SK-N-SH (cell line): ENCODE data around the gene MYO16.

Experiments
- MEF2A ChIP-seq: IDR thresholded peaks from 2 replicates; pipeline ENCODE4 v1.4.0; 2012; ENCODE audit warnings: low read depth, borderline replicate concordance
- NFIC ChIP-seq: IDR thresholded peaks from 2 replicates; pipeline ENCODE4 v1.4.0; 2012; ENCODE audit warnings: borderline replicate concordance
- SMC3 ChIP-seq: IDR thresholded peaks from 2 replicates; pipeline ENCODE4 v1.6.1; 2012; ENCODE audit warnings: low read depth, low read length, improper control_type of control experiment
- TCF12 ChIP-seq: IDR thresholded peaks from 2 replicates; pipeline ENCODE4 v1.4.0; 2012
- TF ChIP-seq, protein P1 (sequence below): fragments of 200-600 bp; sonication (generic); IDR thresholded peaks from 2 replicates; pipeline ENCODE4 v1.6.1; 2017; ENCODE audit warnings: antibody characterized with exemption, mild to moderate bottlenecking, moderate library complexity
- TF ChIP-seq, protein P2 (sequence below): IDR thresholded peaks from 2 replicates; pipeline ENCODE4 v1.4.0; 2012; ENCODE audit warnings: low read depth, borderline replicate concordance
- TF ChIP-seq, protein P3 (sequence below): IDR thresholded peaks from 2 replicates; pipeline ENCODE4 v1.4.0; 2012; ENCODE audit warnings: low read depth
- TF ChIP-seq, protein P4 (sequence below): IDR thresholded peaks from 2 replicates; pipeline ENCODE4 v1.6.1; 2012; ENCODE audit warnings: mild to moderate bottlenecking, low read depth, low read length, moderate library complexity

- TF ChIP-seq, protein P1, sequence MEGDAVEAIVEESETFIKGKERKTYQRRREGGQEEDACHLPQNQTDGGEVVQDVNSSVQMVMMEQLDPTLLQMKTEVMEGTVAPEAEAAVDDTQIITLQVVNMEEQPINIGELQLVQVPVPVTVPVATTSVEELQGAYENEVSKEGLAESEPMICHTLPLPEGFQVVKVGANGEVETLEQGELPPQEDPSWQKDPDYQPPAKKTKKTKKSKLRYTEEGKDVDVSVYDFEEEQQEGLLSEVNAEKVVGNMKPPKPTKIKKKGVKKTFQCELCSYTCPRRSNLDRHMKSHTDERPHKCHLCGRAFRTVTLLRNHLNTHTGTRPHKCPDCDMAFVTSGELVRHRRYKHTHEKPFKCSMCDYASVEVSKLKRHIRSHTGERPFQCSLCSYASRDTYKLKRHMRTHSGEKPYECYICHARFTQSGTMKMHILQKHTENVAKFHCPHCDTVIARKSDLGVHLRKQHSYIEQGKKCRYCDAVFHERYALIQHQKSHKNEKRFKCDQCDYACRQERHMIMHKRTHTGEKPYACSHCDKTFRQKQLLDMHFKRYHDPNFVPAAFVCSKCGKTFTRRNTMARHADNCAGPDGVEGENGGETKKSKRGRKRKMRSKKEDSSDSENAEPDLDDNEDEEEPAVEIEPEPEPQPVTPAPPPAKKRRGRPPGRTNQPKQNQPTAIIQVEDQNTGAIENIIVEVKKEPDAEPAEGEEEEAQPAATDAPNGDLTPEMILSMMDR, result no peak
- TF ChIP-seq TCF12 (peak; percentile 36; the same call in 1 of the 2 replicates), NFIC (peak; percentile 53; the same call in 1 of the 2 replicates), MEF2A (no peak), SMC3 (no peak)
- TF ChIP-seq, protein P2, sequence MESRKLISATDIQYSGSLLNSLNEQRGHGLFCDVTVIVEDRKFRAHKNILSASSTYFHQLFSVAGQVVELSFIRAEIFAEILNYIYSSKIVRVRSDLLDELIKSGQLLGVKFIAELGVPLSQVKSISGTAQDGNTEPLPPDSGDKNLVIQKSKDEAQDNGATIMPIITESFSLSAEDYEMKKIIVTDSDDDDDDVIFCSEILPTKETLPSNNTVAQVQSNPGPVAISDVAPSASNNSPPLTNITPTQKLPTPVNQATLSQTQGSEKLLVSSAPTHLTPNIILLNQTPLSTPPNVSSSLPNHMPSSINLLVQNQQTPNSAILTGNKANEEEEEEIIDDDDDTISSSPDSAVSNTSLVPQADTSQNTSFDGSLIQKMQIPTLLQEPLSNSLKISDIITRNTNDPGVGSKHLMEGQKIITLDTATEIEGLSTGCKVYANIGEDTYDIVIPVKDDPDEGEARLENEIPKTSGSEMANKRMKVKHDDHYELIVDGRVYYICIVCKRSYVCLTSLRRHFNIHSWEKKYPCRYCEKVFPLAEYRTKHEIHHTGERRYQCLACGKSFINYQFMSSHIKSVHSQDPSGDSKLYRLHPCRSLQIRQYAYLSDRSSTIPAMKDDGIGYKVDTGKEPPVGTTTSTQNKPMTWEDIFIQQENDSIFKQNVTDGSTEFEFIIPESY, result no peak
- TF ChIP-seq, protein P3, sequence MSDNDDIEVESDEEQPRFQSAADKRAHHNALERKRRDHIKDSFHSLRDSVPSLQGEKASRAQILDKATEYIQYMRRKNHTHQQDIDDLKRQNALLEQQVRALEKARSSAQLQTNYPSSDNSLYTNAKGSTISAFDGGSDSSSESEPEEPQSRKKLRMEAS, result no peak
- TF ChIP-seq, protein P4, sequence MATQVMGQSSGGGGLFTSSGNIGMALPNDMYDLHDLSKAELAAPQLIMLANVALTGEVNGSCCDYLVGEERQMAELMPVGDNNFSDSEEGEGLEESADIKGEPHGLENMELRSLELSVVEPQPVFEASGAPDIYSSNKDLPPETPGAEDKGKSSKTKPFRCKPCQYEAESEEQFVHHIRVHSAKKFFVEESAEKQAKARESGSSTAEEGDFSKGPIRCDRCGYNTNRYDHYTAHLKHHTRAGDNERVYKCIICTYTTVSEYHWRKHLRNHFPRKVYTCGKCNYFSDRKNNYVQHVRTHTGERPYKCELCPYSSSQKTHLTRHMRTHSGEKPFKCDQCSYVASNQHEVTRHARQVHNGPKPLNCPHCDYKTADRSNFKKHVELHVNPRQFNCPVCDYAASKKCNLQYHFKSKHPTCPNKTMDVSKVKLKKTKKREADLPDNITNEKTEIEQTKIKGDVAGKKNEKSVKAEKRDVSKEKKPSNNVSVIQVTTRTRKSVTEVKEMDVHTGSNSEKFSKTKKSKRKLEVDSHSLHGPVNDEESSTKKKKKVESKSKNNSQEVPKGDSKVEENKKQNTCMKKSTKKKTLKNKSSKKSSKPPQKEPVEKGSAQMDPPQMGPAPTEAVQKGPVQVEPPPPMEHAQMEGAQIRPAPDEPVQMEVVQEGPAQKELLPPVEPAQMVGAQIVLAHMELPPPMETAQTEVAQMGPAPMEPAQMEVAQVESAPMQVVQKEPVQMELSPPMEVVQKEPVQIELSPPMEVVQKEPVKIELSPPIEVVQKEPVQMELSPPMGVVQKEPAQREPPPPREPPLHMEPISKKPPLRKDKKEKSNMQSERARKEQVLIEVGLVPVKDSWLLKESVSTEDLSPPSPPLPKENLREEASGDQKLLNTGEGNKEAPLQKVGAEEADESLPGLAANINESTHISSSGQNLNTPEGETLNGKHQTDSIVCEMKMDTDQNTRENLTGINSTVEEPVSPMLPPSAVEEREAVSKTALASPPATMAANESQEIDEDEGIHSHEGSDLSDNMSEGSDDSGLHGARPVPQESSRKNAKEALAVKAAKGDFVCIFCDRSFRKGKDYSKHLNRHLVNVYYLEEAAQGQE, result no peak
Measured at GRCh38 chr13:108957369-108958012, 328.1 kb downstream of the MYO16 start.
